Measurements from ENCODE around the gene FOXD4L1. TPM values are rescaled to one million over a fixed set of nuclear protein-coding genes. Genes with fewer than 3 reads are reported as not detected.
"Not testable (repeated sequence)": the region's sequence is repeated elsewhere in the genome, so short reads cannot be mapped to it uniquely, and the experiment has no call there.

FOXD4L1 gene
- total RNA-seq, 4 donors from 2014 or later, result not detected

DNA sequence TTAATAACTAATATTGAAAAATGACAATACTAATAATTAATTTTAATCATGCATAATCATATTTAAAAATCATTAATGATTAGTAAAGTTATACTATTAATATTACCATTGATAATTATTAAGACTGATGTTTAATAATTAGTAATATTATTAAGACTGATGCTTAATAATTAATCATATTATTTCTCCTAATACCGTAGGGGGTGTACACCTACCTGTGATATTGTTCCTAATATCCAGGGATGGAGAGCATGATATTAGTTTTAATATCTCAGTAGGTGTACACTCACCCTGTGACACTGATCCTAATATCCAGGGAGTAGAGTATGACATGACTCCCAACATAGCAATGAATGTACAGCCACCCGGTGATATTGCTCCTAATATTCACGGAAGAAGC is 12.4 kb downstream of the FOXD4L1 start:
- intact Hi-C loops (cut with DNase I; ENCODE audit: low total_unique reads); DNase-seq (ENCODE audit: low spot score in 2 of 2); H3K4me3 ChIP-seq (ENCODE audit: low read depth, poor library complexity, severe bottlenecking): not testable (repeated sequence)
- WGBS, 2 donors, result 76% methylated on average over 3 of the region's 3 CpGs; no CpG with 5 or more reads in 1 of the 2 donors

GRCh38 chr2:113511859-113512258 is 13.4 kb downstream of the FOXD4L1 start:
- 74 to 87% methylated on average over 14 of the region's 14 CpGs for WGBS, 2 donors
- DNase-seq (ENCODE audit: low spot score in 2 of 2); H3K4me3 ChIP-seq (ENCODE audit: low read depth, poor library complexity, severe bottlenecking); intact Hi-C loops (cut with DNase I; ENCODE audit: low total_unique reads): not testable (repeated sequence)

- DNase-seq (ENCODE audit: low spot score in 2 of 2); H3K4me3 ChIP-seq (ENCODE audit: low read depth, poor library complexity, severe bottlenecking); intact Hi-C loops (cut with DNase I; ENCODE audit: low total_unique reads): not testable (repeated sequence)
- 74 to 90% methylated on average over 8 of the region's 8 CpGs for WGBS, 2 donors
These were observed 17.0 kb downstream of the FOXD4L1 start for GRCh38 chr2:113515457-113515856.

DNA sequence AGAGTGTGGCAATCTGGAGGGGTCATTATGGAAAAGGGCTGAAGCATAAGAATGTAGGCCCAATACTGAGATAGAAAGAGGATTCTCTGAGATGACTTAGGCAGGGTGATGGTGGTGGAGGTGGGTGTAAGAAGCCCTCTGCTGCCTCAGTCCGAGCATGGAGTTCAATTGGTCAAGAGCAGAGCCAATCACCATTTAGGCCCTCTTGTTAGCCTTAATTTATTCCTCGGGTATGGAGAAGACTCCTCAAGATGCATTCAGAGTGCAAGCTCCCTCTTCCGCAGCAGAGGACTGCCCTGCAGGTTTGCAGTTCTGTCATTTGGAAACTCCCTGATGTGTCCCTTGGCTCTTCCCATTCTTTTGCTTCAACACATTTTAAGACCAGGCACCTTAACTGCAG is 17.5 kb downstream of the FOXD4L1 start:
- WGBS, 2 donors, result 84 to 85% methylated on average over 3 of the region's 3 CpGs
- DNase-seq (ENCODE audit: low spot score in 2 of 2); intact Hi-C loops (cut with DNase I; ENCODE audit: low total_unique reads); H3K4me3 ChIP-seq (ENCODE audit: low read depth, poor library complexity, severe bottlenecking): not testable (repeated sequence)

- intact Hi-C loops (cut with DNase I; ENCODE audit: low total_unique reads); DNase-seq (ENCODE audit: low spot score in 2 of 2); H3K4me3 ChIP-seq (ENCODE audit: low read depth, poor library complexity, severe bottlenecking): not testable (repeated sequence)
- 27 to 64% methylated on average over 1 of the region's 2 CpGs for WGBS, 2 donors
These were observed 18.6 kb downstream of the FOXD4L1 start for GRCh38 chr2:113517025-113517424.

DNA sequence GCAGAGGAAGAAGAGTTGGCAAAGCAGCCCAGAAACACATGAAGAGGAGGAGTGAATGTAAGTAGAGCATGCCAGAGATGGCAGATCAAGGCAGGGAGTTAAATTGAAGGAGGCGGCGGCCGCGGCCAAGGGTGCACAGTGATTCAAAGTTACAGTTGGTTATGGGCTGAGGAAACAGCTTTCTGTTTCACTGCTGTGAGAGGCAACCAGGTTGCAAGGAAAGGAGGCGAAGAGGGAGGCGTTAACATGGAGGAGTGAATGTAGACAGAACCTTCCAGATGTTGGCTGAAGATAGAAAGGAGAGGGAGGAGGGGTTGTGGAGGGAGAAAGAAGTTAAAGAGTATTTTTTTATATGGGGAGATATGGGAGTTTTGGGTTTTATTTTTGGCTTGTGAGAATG is 22.4 kb downstream of the FOXD4L1 start:
- intact Hi-C loops (cut with DNase I; ENCODE audit: low total_unique reads); H3K4me3 ChIP-seq (ENCODE audit: low read depth, poor library complexity, severe bottlenecking); DNase-seq (ENCODE audit: low spot score in 2 of 2): not testable (repeated sequence)
- WGBS, 2 donors, result 63 to 73% methylated on average over 6 of the region's 6 CpGs

- H3K4me3 ChIP-seq (ENCODE audit: low read depth, poor library complexity, severe bottlenecking); intact Hi-C loops (cut with DNase I; ENCODE audit: low total_unique reads); DNase-seq (ENCODE audit: low spot score in 2 of 2): not testable (repeated sequence)
- 74 to 76% methylated on average over 5 of the region's 5 CpGs for WGBS, 2 donors
These were observed 23.0 kb downstream of the FOXD4L1 start for GRCh38 chr2:113521492-113521891.

- 45 to 59% methylated on average over 1 of the region's 1 CpG for WGBS, 2 donors
- H3K4me3 ChIP-seq (ENCODE audit: low read depth, poor library complexity, severe bottlenecking); DNase-seq (ENCODE audit: low spot score in 2 of 2); intact Hi-C loops (cut with DNase I; ENCODE audit: low total_unique reads): not testable (repeated sequence)
These were observed 26.5 kb downstream of the FOXD4L1 start for GRCh38 chr2:113524986-113525385.

DNA sequence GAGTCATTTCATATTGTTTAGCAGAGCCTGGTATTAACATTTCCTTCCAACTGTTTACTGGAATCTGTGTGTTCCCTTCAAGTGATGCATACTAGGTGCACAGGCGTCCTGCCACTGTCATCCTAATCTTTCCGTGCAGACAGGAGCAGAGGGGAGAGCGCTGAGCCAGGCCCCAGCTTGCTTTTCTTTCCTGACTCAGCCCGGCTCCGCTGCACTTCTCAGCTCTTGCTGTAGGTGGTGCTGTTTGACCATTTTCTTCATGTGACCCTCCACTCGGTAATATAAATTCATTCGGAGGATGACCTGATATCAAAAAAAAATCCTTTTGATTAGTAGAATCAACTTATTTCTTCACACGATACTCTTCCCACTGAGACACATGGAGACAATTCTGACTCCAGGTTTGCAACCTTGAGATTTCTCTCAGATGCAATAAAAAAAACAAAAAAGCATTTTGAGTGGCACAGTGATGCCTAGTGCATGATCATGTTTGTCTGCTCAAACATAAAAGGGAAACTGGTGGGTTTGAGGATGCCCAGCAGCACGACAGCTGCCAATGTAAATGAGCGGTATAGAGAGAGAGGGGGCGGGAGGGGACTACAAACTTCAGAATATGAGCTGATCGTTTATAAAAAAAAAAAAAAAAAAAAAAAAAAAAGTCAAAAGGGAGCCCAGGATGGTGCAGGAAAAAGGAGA is 29.0 kb downstream of the FOXD4L1 start:
- H3K4me3 ChIP-seq (ENCODE audit: low read depth, poor library complexity, severe bottlenecking); DNase-seq (ENCODE audit: low spot score in 2 of 2); intact Hi-C loops (cut with DNase I; ENCODE audit: low total_unique reads): not testable (repeated sequence)
- WGBS, 2 donors, result 14 to 15% methylated on average over 6 to 7 of the region's 12 CpGs

GRCh38 chr2:113528126-113528525 is 29.7 kb downstream of the FOXD4L1 start:
- H3K4me3 ChIP-seq (ENCODE audit: low read depth, poor library complexity, severe bottlenecking); DNase-seq (ENCODE audit: low spot score in 2 of 2); intact Hi-C loops (cut with DNase I; ENCODE audit: low total_unique reads): not testable (repeated sequence)
- 59 to 68% methylated on average over 4 to 5 of the region's 5 CpGs for WGBS, 2 donors

- H3K4me3 ChIP-seq (ENCODE audit: low read depth, poor library complexity, severe bottlenecking); intact Hi-C loops (cut with DNase I; ENCODE audit: low total_unique reads); DNase-seq (ENCODE audit: low spot score in 2 of 2): not testable (repeated sequence)
- WGBS, 2 donors, result 77 to 78% methylated on average over 3 of the region's 3 CpGs
These were observed 30.4 kb downstream of the FOXD4L1 start for GRCh38 chr2:113528904-113529303.

- H3K4me3 ChIP-seq (ENCODE audit: low read depth, poor library complexity, severe bottlenecking); intact Hi-C loops (cut with DNase I; ENCODE audit: low total_unique reads); DNase-seq (ENCODE audit: low spot score in 2 of 2): not testable (repeated sequence)
- 100% methylated on average over 1 of the region's 4 CpGs; no CpG with 5 or more reads in 1 of the 2 donors for WGBS, 2 donors
These were observed 34.5 kb downstream of the FOXD4L1 start for GRCh38 chr2:113532991-113533390.

DNA sequence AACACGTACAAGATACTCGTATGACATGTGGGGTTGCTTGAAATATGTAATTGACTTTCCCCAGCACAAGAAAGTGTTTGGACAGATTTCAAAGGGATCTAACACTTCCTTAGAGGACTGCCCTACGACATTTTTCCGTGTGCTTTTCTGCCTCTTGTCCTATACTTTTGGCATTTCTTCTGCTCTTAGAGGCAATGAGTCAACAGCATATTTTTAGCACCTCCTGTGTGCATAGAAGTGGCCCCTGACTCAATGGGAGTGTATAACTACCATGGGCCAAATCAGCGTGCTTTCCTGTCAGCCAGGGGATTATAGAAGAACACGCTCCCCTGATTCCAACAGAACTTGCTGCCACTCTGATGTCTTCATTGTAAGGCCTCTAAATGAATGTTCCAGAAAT is 38.1 kb downstream of the FOXD4L1 start:
- 60 to 62% methylated on average over 6 of the region's 6 CpGs for WGBS, 2 donors
- H3K4me3 ChIP-seq (ENCODE audit: low read depth, poor library complexity, severe bottlenecking); DNase-seq (ENCODE audit: low spot score in 2 of 2); intact Hi-C loops (cut with DNase I; ENCODE audit: low total_unique reads): not testable (repeated sequence)

DNA sequence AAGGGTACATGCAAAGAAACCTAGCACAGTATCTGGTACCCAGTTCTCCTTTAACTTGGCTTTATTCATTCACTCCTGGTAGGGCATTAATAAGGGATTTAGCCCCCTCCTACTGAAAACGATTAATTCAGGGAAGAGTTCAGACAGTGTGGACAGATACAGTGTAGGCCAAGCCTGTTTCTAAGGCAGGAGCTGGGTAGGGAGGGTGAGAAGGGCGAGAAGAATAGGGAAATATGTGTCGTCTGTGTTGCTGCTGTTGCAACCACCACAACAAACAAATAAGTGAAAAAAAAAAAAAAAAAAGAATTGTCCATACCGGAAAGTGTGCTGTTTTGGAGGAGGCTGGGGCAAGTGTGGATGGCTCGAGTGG is 42.4 kb downstream of the FOXD4L1 start:
- WGBS, 2 donors, result 16 to 20% methylated on average over 5 of the region's 5 CpGs
- H3K4me3 ChIP-seq (ENCODE audit: low read depth, poor library complexity, severe bottlenecking); DNase-seq (ENCODE audit: low spot score in 2 of 2); intact Hi-C loops (cut with DNase I; ENCODE audit: low total_unique reads): not testable (repeated sequence)

DNA sequence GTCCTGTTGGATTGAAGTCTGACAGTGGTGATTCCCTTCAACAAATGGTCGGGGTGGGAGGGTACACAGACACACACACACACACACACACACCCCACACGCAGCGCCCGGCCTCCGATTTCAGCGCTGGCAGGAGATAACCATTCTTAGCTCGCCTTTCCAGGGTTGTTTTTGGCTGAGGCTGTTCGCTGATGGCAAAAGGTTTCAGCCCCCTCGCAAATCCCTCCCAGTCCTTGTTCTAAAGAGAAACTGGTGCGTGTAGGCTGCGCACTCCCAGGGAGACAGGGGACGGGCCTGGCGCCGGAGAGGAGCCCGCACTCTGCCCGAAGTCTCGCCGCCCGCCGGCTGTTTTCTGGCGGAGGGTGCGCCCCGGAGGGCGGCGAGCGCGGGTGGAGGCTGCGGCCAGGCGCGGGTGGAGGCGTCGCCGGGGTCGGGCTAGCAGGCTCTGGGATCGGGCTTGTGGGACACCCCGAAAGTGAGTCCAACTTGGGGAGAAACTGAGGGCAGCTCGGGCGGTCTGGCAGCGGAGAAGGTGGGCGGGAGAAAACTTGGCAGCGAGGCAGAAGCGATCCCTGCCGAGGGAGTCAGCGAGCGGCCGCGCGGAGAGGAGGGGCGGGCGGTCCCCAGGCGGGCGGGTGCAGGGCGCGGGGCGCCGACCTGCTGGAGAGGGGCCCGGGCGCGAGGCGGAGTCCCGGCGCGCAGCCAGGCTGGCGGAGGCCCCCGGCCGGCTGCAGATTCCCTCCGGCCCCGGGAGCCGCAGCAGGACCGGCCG is 42.9 kb downstream of the FOXD4L1 start:
- WGBS, 2 donors, result 0 to 2% methylated on average over 14 to 39 of the region's 71 CpGs
- DNase-seq (ENCODE audit: low spot score in 2 of 2), result peak in 1 of 2 donors; percentile 89
- intact Hi-C loops (cut with DNase I; ENCODE audit: low total_unique reads), result not testable (repeated sequence)
- peak overlapping the region; percentile 47 for H3K4me3 ChIP-seq (ENCODE audit: low read depth, poor library complexity, severe bottlenecking)
